SU-DHL-6 (cell line): ENCODE results near the gene PCLO.

Source experiments
- H2AFZ ChIP-seq: fragments of 200-600 bp; sonication (generic); 2 replicates; pipeline ENCODE4 v1.6.1; 2014; ENCODE audit warnings: low read depth, mild to moderate bottlenecking, moderate library complexity, mixed read lengths, antibody characterized with exemption, low read length; ENCODE audit not compliant: severe bottlenecking
- H3F3A ChIP-seq: fragments of 200-600 bp; shearing (Covaris generic); 2 replicates; pipeline ENCODE4 v1.6.0; 2016; ENCODE audit warnings: antibody characterized with exemption, mild to moderate bottlenecking; ENCODE audit not compliant: insufficient read depth
- H3K27ac ChIP-seq: fragments of 200-600 bp; sonication (generic); 2 replicates; pipeline ENCODE4 v1.5.1; 2016; ENCODE audit warnings: low read depth, mild to moderate bottlenecking, low read length, moderate library complexity, mixed read lengths
- H3K27me3 ChIP-seq: fragments of 200-600 bp; sonication (generic), shearing (Covaris generic); 2 replicates; pipeline ENCODE4 v1.6.0; 2014; ENCODE audit warnings: mild to moderate bottlenecking, low read length
- H3K36me3 ChIP-seq: fragments of 200-600 bp; sonication (generic); 2 replicates; pipeline ENCODE4 v1.6.1; 2014; ENCODE audit warnings: mild to moderate bottlenecking, low read length, mixed read lengths
- H3K4me2 ChIP-seq: fragments of 300-600, 200-600 bp; shearing (Covaris generic), sonication (generic); 2 replicates; pipeline ENCODE4 v1.6.0; 2014; ENCODE audit warnings: low read length, low read depth, mild to moderate bottlenecking; ENCODE audit not compliant: poor library complexity, severe bottlenecking
- H3K4me3 ChIP-seq: fragments of 200-600 bp; sonication (generic); 2 replicates; pipeline ENCODE4 v1.5.1; 2014; ENCODE audit warnings: antibody characterized with exemption, low read length, mild to moderate bottlenecking, mixed read lengths; ENCODE audit not compliant: insufficient read depth, poor library complexity, severe bottlenecking
- H3K79me2 ChIP-seq: fragments of 200-600 bp; sonication (generic); 2 replicates; pipeline ENCODE4 v1.6.1; 2014; ENCODE audit warnings: mild to moderate bottlenecking, low read length, moderate library complexity; ENCODE audit not compliant: insufficient read depth
- H3K9ac ChIP-seq: fragments of 200-600 bp; sonication (generic); 2 replicates; pipeline ENCODE4 v1.7.0; 2014; ENCODE audit warnings: mild to moderate bottlenecking, low read length
- H3K9me2 ChIP-seq: fragments of 200-600 bp; sonication (generic); replicated peaks from 2 replicates; pipeline ENCODE4 v1.6.1; 2014; ENCODE audit warnings: low read length; ENCODE audit not compliant: insufficient read depth
- H3K9me3 ChIP-seq: fragments of 200-600 bp; sonication (generic); 2 replicates; pipeline ENCODE4 v1.6.1; 2014; ENCODE audit warnings: low read length, mixed read lengths; ENCODE audit not compliant: insufficient read depth
- H4K20me1 ChIP-seq: fragments of 200-600 bp; sonication (generic); 2 replicates; pipeline ENCODE4 v1.6.1; 2014; ENCODE audit warnings: low read depth, mild to moderate bottlenecking, antibody characterized with exemption, low read length, moderate library complexity, mixed read lengths
- EZH2phosphoT487 ChIP-seq: fragments of 200-600 bp; sonication (generic), shearing (Covaris generic); conservative IDR thresholded peaks from 2 replicates; pipeline ENCODE4 v1.6.1; 2018; ENCODE audit warnings: mild to moderate bottlenecking, antibody characterized with exemption, low read length, moderate library complexity, mixed read lengths
- TF ChIP-seq, protein P1 (sequence below): fragments of 200-600 bp; sonication (generic); IDR thresholded peaks from one replicate; pipeline ENCODE4 v1.5.1; 2017; ENCODE audit warnings: antibody characterized with exemption, mild to moderate bottlenecking, low read length, moderate library complexity; ENCODE audit not compliant: insufficient read depth, poor library complexity, severe bottlenecking

Gene PCLO

DNA sequence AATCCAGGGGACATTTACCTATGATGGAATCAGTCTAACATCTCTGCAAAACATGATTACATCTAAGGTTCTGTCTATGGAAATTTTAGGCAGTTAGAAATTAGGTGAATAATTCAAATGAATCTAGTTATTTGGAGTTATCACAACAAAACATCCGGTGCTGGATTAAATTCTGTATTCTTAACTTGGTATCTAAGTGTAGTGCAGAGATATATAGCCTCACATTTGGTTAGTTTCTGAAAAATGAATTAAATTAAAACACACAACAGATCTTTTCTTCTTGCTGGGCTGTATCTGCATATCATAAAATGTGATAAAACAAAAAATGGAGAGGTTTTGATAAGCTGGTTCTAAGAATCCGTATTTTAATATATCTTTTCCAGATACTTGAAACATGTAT lies 354.1 kb downstream of the PCLO start:
- no peaks in the 10 kb centered on the region for H3K36me3 ChIP-seq
- no peaks in the 10 kb centered on the region for H3K9me3 ChIP-seq
- no peak overlapping the region for H2AFZ ChIP-seq
- no peaks in the 10 kb centered on the region for H3F3A ChIP-seq
- no peak overlapping the region for H3K27ac ChIP-seq
- no peaks in the 10 kb centered on the region for H4K20me1 ChIP-seq
- no peak overlapping the region for H3K9ac ChIP-seq
- no peaks in the 10 kb centered on the region for H3K27me3 ChIP-seq
- no peak overlapping the region for H3K4me2 ChIP-seq
- H3K79me2 ChIP-seq = no peaks in the 10 kb centered on the region
- no peak overlapping the region for H3K4me3 ChIP-seq
- TF ChIP-seq, protein P1, sequence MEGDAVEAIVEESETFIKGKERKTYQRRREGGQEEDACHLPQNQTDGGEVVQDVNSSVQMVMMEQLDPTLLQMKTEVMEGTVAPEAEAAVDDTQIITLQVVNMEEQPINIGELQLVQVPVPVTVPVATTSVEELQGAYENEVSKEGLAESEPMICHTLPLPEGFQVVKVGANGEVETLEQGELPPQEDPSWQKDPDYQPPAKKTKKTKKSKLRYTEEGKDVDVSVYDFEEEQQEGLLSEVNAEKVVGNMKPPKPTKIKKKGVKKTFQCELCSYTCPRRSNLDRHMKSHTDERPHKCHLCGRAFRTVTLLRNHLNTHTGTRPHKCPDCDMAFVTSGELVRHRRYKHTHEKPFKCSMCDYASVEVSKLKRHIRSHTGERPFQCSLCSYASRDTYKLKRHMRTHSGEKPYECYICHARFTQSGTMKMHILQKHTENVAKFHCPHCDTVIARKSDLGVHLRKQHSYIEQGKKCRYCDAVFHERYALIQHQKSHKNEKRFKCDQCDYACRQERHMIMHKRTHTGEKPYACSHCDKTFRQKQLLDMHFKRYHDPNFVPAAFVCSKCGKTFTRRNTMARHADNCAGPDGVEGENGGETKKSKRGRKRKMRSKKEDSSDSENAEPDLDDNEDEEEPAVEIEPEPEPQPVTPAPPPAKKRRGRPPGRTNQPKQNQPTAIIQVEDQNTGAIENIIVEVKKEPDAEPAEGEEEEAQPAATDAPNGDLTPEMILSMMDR = no peak
- TF ChIP-seq EZH2phosphoT487 = no peak
- H3K9me2 ChIP-seq = no peaks in the 10 kb centered on the region

DNA sequence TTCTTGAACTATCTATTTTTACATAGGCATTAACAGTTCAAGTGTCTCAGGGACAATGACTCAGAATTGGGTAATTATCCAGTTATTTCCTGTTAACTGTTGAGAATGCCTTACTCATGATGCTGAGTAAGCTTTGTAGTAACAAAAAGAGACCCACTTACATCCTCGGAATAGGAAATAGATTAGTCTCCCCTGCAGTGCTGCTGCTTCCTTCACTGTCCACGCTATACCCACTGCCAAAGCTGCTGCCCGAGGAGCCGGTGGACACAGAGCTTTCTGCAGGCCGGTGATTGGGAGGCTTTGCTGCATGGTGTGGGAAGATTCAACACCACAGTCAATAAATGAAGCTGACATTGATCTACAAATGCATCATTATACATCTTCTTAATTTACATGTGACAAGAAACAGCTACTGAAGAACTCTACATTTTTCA lies 357.1 kb downstream of the PCLO start:
- no peaks in the 10 kb centered on the region for H3K36me3 ChIP-seq
- no peaks in the 10 kb centered on the region for H3K9me3 ChIP-seq
- no peak overlapping the region for H3K27ac ChIP-seq
- no peak overlapping the region for H3K4me3 ChIP-seq
- no peak for TF ChIP-seq EZH2phosphoT487
- TF ChIP-seq, protein P1 = no peak
- H3K79me2 ChIP-seq = no peaks in the 10 kb centered on the region
- no peak overlapping the region for H3K9ac ChIP-seq
- no peak overlapping the region for H2AFZ ChIP-seq
- H3K27me3 ChIP-seq = no peaks in the 10 kb centered on the region
- no peaks in the 10 kb centered on the region for H3F3A ChIP-seq
- no peaks in the 10 kb centered on the region for H4K20me1 ChIP-seq
- no peak overlapping the region for H3K4me2 ChIP-seq
- no peaks in the 10 kb centered on the region for H3K9me2 ChIP-seq

DNA sequence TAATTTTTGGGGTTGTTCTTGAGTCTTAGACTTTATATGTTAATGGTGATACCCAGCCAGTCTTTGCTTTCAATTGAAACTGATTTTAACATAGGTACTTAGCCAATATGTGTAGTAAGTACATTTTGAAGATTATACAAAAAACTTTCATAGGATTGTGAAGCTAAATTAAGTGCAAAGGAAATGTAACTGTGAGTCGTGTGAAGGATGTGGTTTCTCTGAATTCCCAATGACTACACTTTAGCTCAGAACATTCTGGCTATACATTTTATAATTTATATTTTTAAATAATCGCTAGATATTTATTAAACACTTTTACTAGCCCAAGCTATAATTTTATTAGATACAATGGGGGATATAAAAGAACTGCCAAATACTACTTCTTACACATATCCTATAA lies 359.3 kb downstream of the PCLO start:
- H2AFZ ChIP-seq = no peak overlapping the region
- H3K36me3 ChIP-seq = no peaks in the 10 kb centered on the region
- no peak overlapping the region for H3K4me3 ChIP-seq
- H3K27me3 ChIP-seq = no peaks in the 10 kb centered on the region
- H3K79me2 ChIP-seq = no peaks in the 10 kb centered on the region
- H3K9me2 ChIP-seq = no peaks in the 10 kb centered on the region
- H3F3A ChIP-seq = no peaks in the 10 kb centered on the region
- TF ChIP-seq, protein P1 = no peak
- TF ChIP-seq EZH2phosphoT487 = no peak
- H4K20me1 ChIP-seq = no peaks in the 10 kb centered on the region
- H3K4me2 ChIP-seq = no peak overlapping the region
- no peak overlapping the region for H3K9ac ChIP-seq
- no peak overlapping the region for H3K27ac ChIP-seq
- H3K9me3 ChIP-seq = no peaks in the 10 kb centered on the region
